ENCODE data around the gene NUAK1.
"Not testable (repeated sequence)": the region's sequence is repeated elsewhere in the genome, so short reads cannot be mapped to it uniquely, and the experiment has no call there.

The NUAK1 gene

GRCh38 chr12:106146987-106147386 lies 8.2 kb upstream of the NUAK1 start:
- no peak overlapping the region for H3K27ac ChIP-seq (ENCODE audit: low read length)
- H3K27me3 ChIP-seq (ENCODE audit: low read depth, low read length): no peaks in the 10 kb centered on the region
- no peaks in the 10 kb centered on the region for H3K9me3 ChIP-seq (ENCODE audit: control insufficient read depth in 1 of 2, low read length in 2 of 2)
- no peak overlapping the region for H3K4me3 ChIP-seq (ENCODE audit: low read depth in 1 of 2, low read length in 2 of 2)
- no peaks in the 10 kb centered on the region for H3K36me3 ChIP-seq (ENCODE audit: control insufficient read depth in 1 of 2, insufficient read depth in 2 of 2, low read length in 2 of 2)
- no peaks in the 10 kb centered on the region for H3K4me1 ChIP-seq (ENCODE audit: control insufficient read depth in 1 of 2, insufficient read depth in 2 of 2, low read length in 2 of 2)

- Histone ChIP-seq H3K4me1 (ENCODE audit: control insufficient read depth in 1 of 2, insufficient read depth in 2 of 2, low read length in 2 of 2) (no peaks in the 10 kb centered on the region), H3K36me3 (ENCODE audit: control insufficient read depth in 1 of 2, insufficient read depth in 2 of 2, low read length in 2 of 2) (no peaks in the 10 kb centered on the region), H3K9me3 (ENCODE audit: control insufficient read depth in 1 of 2, low read length in 2 of 2) (no peaks in the 10 kb centered on the region), H3K27me3 (ENCODE audit: low read depth, low read length) (no peaks in the 10 kb centered on the region), H3K27ac (ENCODE audit: low read length) (no peak overlapping the region), H3K4me3 (ENCODE audit: low read depth in 1 of 2, low read length in 2 of 2) (no peak overlapping the region)
Observed at GRCh38 chr12:106145539-106146447, 7.0 kb upstream of the NUAK1 start.

GRCh38 chr12:106144847-106145246 lies 6.1 kb upstream of the NUAK1 start:
- Histone ChIP-seq H3K36me3 (ENCODE audit: control insufficient read depth in 1 of 2, insufficient read depth in 2 of 2, low read length in 2 of 2) (no peaks in the 10 kb centered on the region), H3K27ac (ENCODE audit: low read length) (no peak overlapping the region), H3K27me3 (ENCODE audit: low read depth, low read length) (no peaks in the 10 kb centered on the region), H3K4me1 (ENCODE audit: control insufficient read depth in 1 of 2, insufficient read depth in 2 of 2, low read length in 2 of 2) (peaks cover 0 to 6% of the 10 kb centered on the region in 2 donors), H3K9me3 (ENCODE audit: control insufficient read depth in 1 of 2, low read length in 2 of 2) (no peaks in the 10 kb centered on the region), H3K4me3 (ENCODE audit: low read depth in 1 of 2, low read length in 2 of 2) (no peak overlapping the region)

DNA sequence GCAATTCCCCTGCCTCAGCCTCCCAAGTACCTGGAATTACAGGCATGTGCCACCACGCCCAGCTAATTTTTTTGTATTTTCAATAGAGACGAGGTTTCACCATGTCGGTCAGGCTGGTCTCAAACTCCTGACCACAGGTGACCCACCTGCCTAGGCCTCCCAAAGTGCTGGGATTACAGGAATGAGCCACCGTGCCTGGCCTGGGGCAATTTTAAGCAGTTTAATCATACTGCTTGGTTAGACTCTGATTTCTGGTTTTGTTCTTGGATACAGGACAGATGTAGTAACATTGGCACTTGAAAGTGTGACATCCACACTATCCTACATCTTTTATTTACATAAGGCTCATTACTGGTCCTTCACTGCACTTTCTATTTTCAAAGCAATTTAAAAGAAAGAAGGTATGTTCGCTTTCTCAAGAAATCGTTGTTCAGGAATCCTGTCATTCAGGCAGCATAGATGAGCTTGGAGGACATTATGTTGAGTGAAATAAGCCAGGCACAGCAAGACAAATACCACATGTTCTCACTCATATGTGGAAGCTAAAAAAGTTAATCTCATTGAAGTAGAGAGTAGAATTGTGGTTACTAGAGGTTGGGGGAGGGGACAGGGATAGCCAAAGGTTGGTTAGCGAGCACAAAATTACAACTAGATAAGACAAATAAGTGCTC lies 4.0 kb upstream of the NUAK1 start:
- Histone ChIP-seq H3K27ac (ENCODE audit: low read length) (no peak overlapping the region), H3K9me3 (ENCODE audit: control insufficient read depth in 1 of 2, low read length in 2 of 2) (no peaks in the 10 kb centered on the region), H3K27me3 (ENCODE audit: low read depth, low read length) (no peaks in the 10 kb centered on the region), H3K4me1 (ENCODE audit: control insufficient read depth in 1 of 2, insufficient read depth in 2 of 2, low read length in 2 of 2) (peaks cover 0 to 6% of the 10 kb centered on the region in 2 donors), H3K36me3 (ENCODE audit: control insufficient read depth in 1 of 2, insufficient read depth in 2 of 2, low read length in 2 of 2) (no peaks in the 10 kb centered on the region), H3K4me3 (ENCODE audit: low read depth in 1 of 2, low read length in 2 of 2) (no peak overlapping the region)

DNA sequence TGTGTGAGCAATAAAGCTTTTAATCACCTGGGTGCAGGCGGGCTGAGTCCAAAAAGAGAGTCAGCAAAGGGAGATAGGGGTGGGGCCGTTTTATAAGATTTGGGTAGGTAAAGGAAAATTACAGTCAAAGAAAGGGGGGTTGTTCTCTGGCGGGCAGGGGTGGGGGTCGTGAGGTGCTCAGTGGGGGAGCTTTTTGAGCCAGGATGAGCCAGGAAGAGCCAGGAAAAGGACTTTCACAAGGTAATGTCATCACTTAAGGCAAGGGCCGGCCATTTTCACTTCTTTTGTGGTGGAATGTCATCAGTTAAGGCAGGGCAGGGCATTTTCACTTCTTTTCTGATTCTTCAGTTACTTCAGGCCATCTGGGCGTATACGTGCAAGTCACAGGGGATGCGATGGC lies 3.2 kb upstream of the NUAK1 start:
- not testable (repeated sequence) for H3K4me1 ChIP-seq (ENCODE audit: control insufficient read depth in 1 of 2, insufficient read depth in 2 of 2, low read length in 2 of 2); H3K27ac ChIP-seq (ENCODE audit: low read length); H3K27me3 ChIP-seq (ENCODE audit: low read depth, low read length)

DNA sequence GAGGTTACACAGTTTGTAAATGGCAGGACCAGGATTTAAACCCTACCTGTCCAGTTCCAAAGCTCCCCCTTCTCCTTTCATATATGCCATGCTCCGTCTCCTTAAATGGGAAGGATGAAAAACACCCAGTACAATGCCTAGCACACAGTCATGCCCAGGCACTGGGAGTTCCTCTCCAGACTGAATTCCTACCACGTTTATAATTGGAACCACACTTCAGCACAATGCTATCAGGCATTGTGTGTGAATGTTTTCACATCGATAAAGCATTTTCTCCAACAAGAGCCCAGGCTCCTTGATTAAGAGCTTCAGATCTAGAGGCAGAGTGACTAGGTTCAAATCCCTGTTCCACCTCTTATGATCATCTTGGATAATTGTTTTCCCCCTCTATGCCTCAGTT lies 2.7 kb upstream of the NUAK1 start:
- H3K27me3 ChIP-seq (ENCODE audit: low read depth, low read length): no peaks in the 10 kb centered on the region
- no peaks in the 10 kb centered on the region for H3K36me3 ChIP-seq (ENCODE audit: control insufficient read depth in 1 of 2, insufficient read depth in 2 of 2, low read length in 2 of 2)
- no peak overlapping the region for H3K27ac ChIP-seq (ENCODE audit: low read length)
- peaks cover 0 to 9% of the 10 kb centered on the region in 2 donors for H3K4me1 ChIP-seq (ENCODE audit: control insufficient read depth in 1 of 2, insufficient read depth in 2 of 2, low read length in 2 of 2)
- H3K4me3 ChIP-seq (ENCODE audit: low read depth in 1 of 2, low read length in 2 of 2): no peak overlapping the region
- no peaks in the 10 kb centered on the region for H3K9me3 ChIP-seq (ENCODE audit: control insufficient read depth in 1 of 2, low read length in 2 of 2)

More for the DNA sequence above, 3.2 kb upstream of the NUAK1 start:
- H3K4me3 ChIP-seq (ENCODE audit: low read depth in 1 of 2, low read length in 2 of 2); H3K36me3 ChIP-seq (ENCODE audit: control insufficient read depth in 1 of 2, insufficient read depth in 2 of 2, low read length in 2 of 2); H3K9me3 ChIP-seq (ENCODE audit: control insufficient read depth in 1 of 2, low read length in 2 of 2): not testable (repeated sequence)

DNA sequence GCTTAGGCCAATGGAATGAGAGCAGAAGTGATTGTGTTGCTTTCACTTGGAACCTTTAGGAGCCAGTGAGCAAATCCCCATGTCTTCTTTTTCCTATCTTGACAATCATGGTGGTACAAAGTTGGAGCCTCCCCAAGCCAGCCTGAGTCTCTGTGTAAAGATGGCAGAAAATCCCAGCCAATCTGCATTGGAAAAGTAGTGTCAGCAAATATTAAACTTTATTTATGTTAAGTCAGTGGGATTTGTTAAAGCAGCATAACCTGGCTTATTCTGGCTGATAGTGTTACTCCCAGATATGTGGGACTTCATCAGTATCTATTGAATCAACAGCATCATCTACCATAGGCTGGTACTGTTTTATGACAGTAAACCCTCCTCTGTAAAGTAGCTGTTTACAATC lies 2.2 kb upstream of the NUAK1 start:
- no peaks in the 10 kb centered on the region for H3K36me3 ChIP-seq (ENCODE audit: control insufficient read depth in 1 of 2, insufficient read depth in 2 of 2, low read length in 2 of 2)
- H3K4me3 ChIP-seq (ENCODE audit: low read depth in 1 of 2, low read length in 2 of 2): no peak overlapping the region
- H3K27ac ChIP-seq (ENCODE audit: low read length): no peak overlapping the region
- no peaks in the 10 kb centered on the region for H3K9me3 ChIP-seq (ENCODE audit: control insufficient read depth in 1 of 2, low read length in 2 of 2)
- H3K27me3 ChIP-seq (ENCODE audit: low read depth, low read length): no peaks in the 10 kb centered on the region
- peaks cover 0 to 12% of the 10 kb centered on the region in 2 donors for H3K4me1 ChIP-seq (ENCODE audit: control insufficient read depth in 1 of 2, insufficient read depth in 2 of 2, low read length in 2 of 2)

- Histone ChIP-seq H3K4me1 (ENCODE audit: control insufficient read depth in 1 of 2, insufficient read depth in 2 of 2, low read length in 2 of 2) (peaks cover 0 to 13% of the 10 kb centered on the region in 2 donors), H3K4me3 (ENCODE audit: low read depth in 1 of 2, low read length in 2 of 2) (peak overlapping the region; percentile 60 to 74), H3K9me3 (ENCODE audit: control insufficient read depth in 1 of 2, low read length in 2 of 2) (no peaks in the 10 kb centered on the region), H3K27ac (ENCODE audit: low read length) (peak overlapping the region; percentile 74), H3K27me3 (ENCODE audit: low read depth, low read length) (no peaks in the 10 kb centered on the region), H3K36me3 (ENCODE audit: control insufficient read depth in 1 of 2, insufficient read depth in 2 of 2, low read length in 2 of 2) (no peaks in the 10 kb centered on the region)
Observed at GRCh38 chr12:106140223-106140986, 1.7 kb upstream of the NUAK1 start.

GRCh38 chr12:106139422-106140171 lies 843 bp upstream of the NUAK1 start:
- Histone ChIP-seq H3K4me3 (ENCODE audit: low read depth in 1 of 2, low read length in 2 of 2) (peak overlapping the region; percentile 60 to 74), H3K27me3 (ENCODE audit: low read depth, low read length) (no peaks in the 10 kb centered on the region), H3K36me3 (ENCODE audit: control insufficient read depth in 1 of 2, insufficient read depth in 2 of 2, low read length in 2 of 2) (no peaks in the 10 kb centered on the region), H3K27ac (ENCODE audit: low read length) (peak overlapping the region; percentile 74), H3K4me1 (ENCODE audit: control insufficient read depth in 1 of 2, insufficient read depth in 2 of 2, low read length in 2 of 2) (peaks cover 0 to 18% of the 10 kb centered on the region in 2 donors), H3K9me3 (ENCODE audit: control insufficient read depth in 1 of 2, low read length in 2 of 2) (no peaks in the 10 kb centered on the region)

GRCh38 chr12:106138357-106138632 lies 459 bp downstream of the NUAK1 start:
- Histone ChIP-seq H3K9me3 (ENCODE audit: control insufficient read depth in 1 of 2, low read length in 2 of 2) (no peaks in the 10 kb centered on the region), H3K4me1 (ENCODE audit: control insufficient read depth in 1 of 2, insufficient read depth in 2 of 2, low read length in 2 of 2) (peaks cover 0 to 19% of the 10 kb centered on the region in 2 donors), H3K27me3 (ENCODE audit: low read depth, low read length) (no peaks in the 10 kb centered on the region), H3K27ac (ENCODE audit: low read length) (no peak overlapping the region), H3K36me3 (ENCODE audit: control insufficient read depth in 1 of 2, insufficient read depth in 2 of 2, low read length in 2 of 2) (no peaks in the 10 kb centered on the region), H3K4me3 (ENCODE audit: low read depth in 1 of 2, low read length in 2 of 2) (peak overlapping the region; percentile 48 to 74)

All from muscle layer of duodenum (tissue), 2 donors.